Activated T-helper 1 cell treated with anti-CD3 and anti-CD28 coated beads, Interleukin-2, amount 50 U/mL, for 16 hours (primary cell): Measurements from ENCODE around the gene CELA2A.
"Not testable (repeated sequence)": the region's sequence is repeated elsewhere in the genome, so short reads cannot be mapped to it uniquely, and the experiment has no call there.

Source experiments
- DNase-seq, 2 donors: peaks; one replicate each; pipeline ENCODE4 v3.0.0-alpha.2; 2020; ENCODE audit warnings: low read depth in 1 of 2, low spot score in 1 of 2

Gene CELA2A

GRCh38 chr1:15466955-15467625, 10.6 kb downstream of the CELA2A start:
- DNase-seq = not testable (repeated sequence)

GRCh38 chr1:15468145-15468544, 11.6 kb downstream of the CELA2A start:
- DNase-seq = no peak

- DNase-seq = no peak
These were observed 12.8 kb downstream of the CELA2A start for GRCh38 chr1:15469361-15469760.

GRCh38 chr1:15469821-15470448, 13.4 kb downstream of the CELA2A start:
- not testable (repeated sequence) for DNase-seq

GRCh38 chr1:15471067-15471466, 14.5 kb downstream of the CELA2A start:
- not testable (repeated sequence) for DNase-seq

GRCh38 chr1:15471723-15472122, 15.2 kb downstream of the CELA2A start:
- DNase-seq = not testable (repeated sequence)

GRCh38 chr1:15472587-15472986, 16.1 kb downstream of the CELA2A start:
- DNase-seq = no peak

GRCh38 chr1:15475752-15476314, 19.3 kb downstream of the CELA2A start, which contains the start of gene CELA2B:
Gene CELA2B, plus strand, starts transcription at chr1:15476104. Its CDS starts 22 bp downstream, at chr1:15476126.
- no peak for DNase-seq

GRCh38 chr1:15476927-15477326, 20.4 kb downstream of the CELA2A start:
- no peak for DNase-seq

- no peak for DNase-seq
These were observed 21.2 kb downstream of the CELA2A start for GRCh38 chr1:15477646-15478212.

GRCh38 chr1:15479654-15480347, 23.3 kb downstream of the CELA2A start:
- DNase-seq = no peak

GRCh38 chr1:15482455-15482854, 25.9 kb downstream of the CELA2A start:
- DNase-seq = not testable (repeated sequence)

GRCh38 chr1:15482983-15483543, 26.5 kb downstream of the CELA2A start:
- DNase-seq = not testable (repeated sequence)

GRCh38 chr1:15483971-15484370, 27.4 kb downstream of the CELA2A start:
- DNase-seq = no peak

- DNase-seq = not testable (repeated sequence)
These were observed 27.9 kb downstream of the CELA2A start for GRCh38 chr1:15484443-15484842.

- DNase-seq = no peak
These were observed 29.1 kb downstream of the CELA2A start for GRCh38 chr1:15485636-15486035.

GRCh38 chr1:15486844-15487610, 30.5 kb downstream of the CELA2A start:
- DNase-seq = not testable (repeated sequence)

- DNase-seq = no peak
These were observed 31.8 kb downstream of the CELA2A start for GRCh38 chr1:15488371-15488770.

- no peak for DNase-seq
These were observed 32.7 kb downstream of the CELA2A start for GRCh38 chr1:15489052-15489736.

GRCh38 chr1:15491010-15491409, 34.5 kb downstream of the CELA2A start:
- DNase-seq = not testable (repeated sequence)
